ENCODE results near the gene FAM193A. TPM values are rescaled to one million over a fixed set of nuclear protein-coding genes. Genes with fewer than 3 reads are reported as not detected.

The FAM193A gene
- total RNA-seq, 2 donors from 2014 or later = 14.6 to 17.0 TPM

- peaks cover 0 to 13% of the 10 kb centered on the region in 2 donors for H3K4me1 ChIP-seq
- TF ChIP-seq CTCF (IDR thresholded peaks at IDR 0.05) = no peak
- H3K27ac ChIP-seq = no peak overlapping the region
- no peaks in the 10 kb centered on the region for H3K27me3 ChIP-seq
- H3K9me3 ChIP-seq = no peaks in the 10 kb centered on the region
- no peak overlapping the region for H3K4me3 ChIP-seq
- no peak for DNase-seq (ENCODE audit: low spot score)
- H3K36me3 ChIP-seq = peaks cover 62% of the 10 kb centered on the region
Observed at GRCh38 chr4:2743518-2744445, 207.3 kb downstream of the FAM193A start.

GRCh38 chr4:2744576-2745270 lies 208.3 kb downstream of the FAM193A start:
- Histone ChIP-seq H3K36me3 (peaks cover 62% of the 10 kb centered on the region), H3K4me1 (peaks cover 0 to 13% of the 10 kb centered on the region in 2 donors), H3K9me3 (no peaks in the 10 kb centered on the region), H3K27ac (no peak overlapping the region), H3K27me3 (no peaks in the 10 kb centered on the region), H3K4me3 (no peak overlapping the region)
- TF ChIP-seq CTCF (IDR thresholded peaks at IDR 0.05) = no peak
- no peak for DNase-seq (ENCODE audit: low spot score)

GRCh38 chr4:2745516-2745915 lies 209.1 kb downstream of the FAM193A start:
- no peak overlapping the region for H3K27ac ChIP-seq
- H3K36me3 ChIP-seq = peaks cover 62% of the 10 kb centered on the region
- no peaks in the 10 kb centered on the region for H3K27me3 ChIP-seq
- H3K4me1 ChIP-seq = peaks cover 0 to 18% of the 10 kb centered on the region in 2 donors
- no peak overlapping the region for H3K4me3 ChIP-seq
- TF ChIP-seq CTCF (IDR thresholded peaks at IDR 0.05) = no peak
- H3K9me3 ChIP-seq = no peaks in the 10 kb centered on the region
- no peak for DNase-seq (ENCODE audit: low spot score)

GRCh38 chr4:2745981-2746806 lies 209.7 kb downstream of the FAM193A start:
- Histone ChIP-seq H3K4me1 (peaks cover 0 to 25% of the 10 kb centered on the region in 2 donors), H3K9me3 (no peaks in the 10 kb centered on the region), H3K27ac (peak overlapping the region; percentile 16 to 22), H3K27me3 (no peaks in the 10 kb centered on the region), H3K4me3 (no peak overlapping the region), H3K36me3 (peaks cover 62% of the 10 kb centered on the region)
- TF ChIP-seq CTCF (IDR thresholded peaks at IDR 0.05) = no peak
- DNase-seq (ENCODE audit: low spot score) = no peak

GRCh38 chr4:2746891-2747695 lies 210.6 kb downstream of the FAM193A start:
- H3K9me3 ChIP-seq = no peaks in the 10 kb centered on the region
- DNase-seq (ENCODE audit: low spot score) = no peak

More at GRCh38 chr4:2746891-2747695, 210.6 kb downstream of the FAM193A start:
- H3K27me3 ChIP-seq = no peaks in the 10 kb centered on the region
- H3K27ac ChIP-seq = peak overlapping the region in 1 of 2 donors; percentile 22
- H3K4me1 ChIP-seq = peaks cover 0 to 31% of the 10 kb centered on the region in 2 donors
- no peak overlapping the region for H3K4me3 ChIP-seq
- TF ChIP-seq CTCF (IDR thresholded peaks at IDR 0.05) = no peak
- peaks cover 55% of the 10 kb centered on the region for H3K36me3 ChIP-seq
